ENCODE data around the gene COL25A1. TPM values are rescaled to one million over a fixed set of nuclear protein-coding genes. Genes with fewer than 3 reads are reported as not detected.

COL25A1 gene
- total RNA-seq, 2 donors from 2014 or later, result 0.26 to 0.99 TPM

- Histone ChIP-seq H3K27me3 (no peaks in the 10 kb centered on the region), H3K27ac (no peak overlapping the region), H3K4me1 (peaks cover 11% of the 10 kb centered on the region), H3K4me3 (peak overlapping the region; percentile 18 to 46), H3K9me3 (no peaks in the 10 kb centered on the region), H3K36me3 (replicated peaks in 1 of 2; ENCODE audit: insufficient read depth in 1 of 2, low read depth in 2 of 2) (no peaks in the 10 kb centered on the region)
- WGBS, 2 donors, result 11% methylated on average over 11 of the region's 11 CpGs
- ATAC-seq, result peak; percentile 9
- no peak for DNase-seq
- TF ChIP-seq POLR2A (IDR thresholded peaks at IDR 0.05) (no peak), CTCF (IDR thresholded peaks at IDR 0.05) (no peak)
- intact Hi-C loops (cut with DNase I), result no loop called here
Measured at GRCh38 chr4:108763226-108763593, 539.2 kb downstream of the COL25A1 start.

- 0% methylated on average over 58 to 61 of the region's 61 CpGs for WGBS, 2 donors
- DNase-seq (peak; percentile 17 to 42 (median 22)), ATAC-seq (peak; percentile 60)
- no peaks in the 10 kb centered on the region for H3K27me3 ChIP-seq
- H3K4me1 ChIP-seq, result peaks cover 11% of the 10 kb centered on the region
- no peaks in the 10 kb centered on the region for H3K9me3 ChIP-seq
- intact Hi-C loops (cut with DNase I), result no loop called here
- H3K36me3 ChIP-seq (replicated peaks in 1 of 2; ENCODE audit: insufficient read depth in 1 of 2, low read depth in 2 of 2), result no peaks in the 10 kb centered on the region
- TF ChIP-seq CTCF (IDR thresholded peaks at IDR 0.05), result peak in 1 of 7 experiments; percentile 8
- TF ChIP-seq POLR2A (IDR thresholded peaks at IDR 0.05), result no peak
- peak within 1 kb of the TSS; percentile 18 to 46 for H3K4me3 ChIP-seq
- H3K27ac ChIP-seq, result no peak within 1 kb of the TSS
Measured at GRCh38 chr4:108762559-108763225, 539.8 kb downstream of the COL25A1 start, which contains the start of gene ETNPPL. Gene ETNPPL (minus strand): TSS chr4:108763053. CDS start chr4:108762898, 155 bp downstream.

Other genes with a start within 250 kb of the COL25A1 start
- gene SEC24B, start 131.2 kb upstream of the COL25A1 start, total RNA-seq, result 10 to 100 TPM; 10.2 to 16.3 TPM